ENCODE results near the gene KANK3.
"Not testable (repeated sequence)": the region's sequence is repeated elsewhere in the genome, so short reads cannot be mapped to it uniquely, and the experiment has no call there.

Gene KANK3

DNA sequence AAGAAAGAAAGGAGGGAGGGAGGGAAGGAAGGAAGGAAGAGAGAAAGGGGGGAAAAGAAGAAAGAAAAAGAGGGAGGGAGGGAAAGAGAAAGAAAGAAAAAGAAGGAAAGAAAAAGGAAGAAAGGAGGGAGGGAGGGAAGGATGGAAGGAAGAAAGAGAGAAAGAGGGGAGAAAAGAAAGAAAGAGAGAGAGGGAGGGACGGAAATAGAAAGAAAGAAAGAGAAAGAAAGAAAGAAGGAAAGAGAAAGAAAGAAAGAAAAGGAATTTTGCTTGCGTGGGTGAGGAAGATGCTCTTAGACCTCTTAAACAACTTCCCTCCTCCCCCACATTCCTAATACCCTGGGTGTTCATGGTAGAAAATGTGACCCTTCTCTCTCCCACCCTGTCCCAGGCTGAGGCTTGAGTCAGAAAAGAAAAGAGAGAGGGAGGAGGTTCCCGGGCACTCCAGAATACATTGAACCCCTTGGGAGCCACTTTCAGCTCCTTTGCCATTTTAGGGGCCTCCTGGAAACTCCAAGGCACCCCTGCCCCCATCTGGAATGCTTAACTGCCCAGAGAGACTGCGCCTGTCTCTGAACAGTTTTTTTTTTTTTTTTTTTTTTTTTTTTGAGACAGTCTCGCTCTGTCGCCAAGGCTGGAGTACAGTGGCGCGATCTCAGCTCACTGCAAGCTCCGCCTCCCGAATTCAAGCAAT lies 9.2 kb upstream of the KANK3 start:
- TF ChIP-seq, protein P1, sequence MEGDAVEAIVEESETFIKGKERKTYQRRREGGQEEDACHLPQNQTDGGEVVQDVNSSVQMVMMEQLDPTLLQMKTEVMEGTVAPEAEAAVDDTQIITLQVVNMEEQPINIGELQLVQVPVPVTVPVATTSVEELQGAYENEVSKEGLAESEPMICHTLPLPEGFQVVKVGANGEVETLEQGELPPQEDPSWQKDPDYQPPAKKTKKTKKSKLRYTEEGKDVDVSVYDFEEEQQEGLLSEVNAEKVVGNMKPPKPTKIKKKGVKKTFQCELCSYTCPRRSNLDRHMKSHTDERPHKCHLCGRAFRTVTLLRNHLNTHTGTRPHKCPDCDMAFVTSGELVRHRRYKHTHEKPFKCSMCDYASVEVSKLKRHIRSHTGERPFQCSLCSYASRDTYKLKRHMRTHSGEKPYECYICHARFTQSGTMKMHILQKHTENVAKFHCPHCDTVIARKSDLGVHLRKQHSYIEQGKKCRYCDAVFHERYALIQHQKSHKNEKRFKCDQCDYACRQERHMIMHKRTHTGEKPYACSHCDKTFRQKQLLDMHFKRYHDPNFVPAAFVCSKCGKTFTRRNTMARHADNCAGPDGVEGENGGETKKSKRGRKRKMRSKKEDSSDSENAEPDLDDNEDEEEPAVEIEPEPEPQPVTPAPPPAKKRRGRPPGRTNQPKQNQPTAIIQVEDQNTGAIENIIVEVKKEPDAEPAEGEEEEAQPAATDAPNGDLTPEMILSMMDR (IDR thresholded peaks at IDR 0.05; ENCODE audit: low read depth, low read length, missing control alignments) = no peak
- no peak for DNase-seq (ENCODE audit: extremely low read depth, low read depth)
- no peak overlapping the region for H3K4me3 ChIP-seq (replicated peaks; ENCODE audit: low read depth, low read length)

DNA sequence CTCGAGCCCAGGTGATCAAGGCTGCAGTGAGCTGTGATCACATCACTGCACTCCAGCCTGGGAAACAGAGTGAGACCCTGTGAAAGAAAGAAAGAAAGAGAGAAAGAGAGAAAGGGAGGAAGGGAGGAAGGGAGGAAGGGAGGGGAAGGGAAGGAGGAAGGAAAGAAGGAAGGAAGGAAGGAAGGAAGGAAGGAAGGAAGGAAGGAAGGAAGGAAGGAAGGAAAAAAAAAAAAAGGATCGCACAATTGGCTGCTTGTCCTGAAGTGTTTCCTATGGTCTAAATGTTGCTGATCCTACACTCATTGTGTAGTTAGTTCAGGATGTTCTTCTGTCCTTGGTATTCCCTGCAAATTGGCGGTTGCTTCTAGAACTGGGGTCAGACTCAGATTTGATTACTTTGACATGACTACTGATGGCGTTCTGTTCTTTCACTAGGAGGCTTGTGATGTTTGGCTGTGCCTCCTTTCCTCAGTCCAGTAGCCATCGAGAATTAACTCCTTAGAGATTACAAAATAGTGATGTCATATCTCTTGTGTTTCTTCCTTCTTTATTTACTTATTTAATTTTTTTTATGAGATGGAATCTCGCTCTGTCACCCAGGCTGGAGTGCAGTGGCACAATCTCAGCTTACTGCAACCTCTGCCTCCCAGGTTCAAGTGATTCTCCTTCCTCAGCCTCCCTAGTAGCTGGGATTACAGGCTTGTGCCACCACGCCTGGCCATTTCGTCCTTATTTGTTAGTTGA lies 6.7 kb upstream of the KANK3 start:
- DNase-seq (ENCODE audit: extremely low read depth, low read depth); H3K4me3 ChIP-seq (replicated peaks; ENCODE audit: low read depth, low read length): not testable (repeated sequence)

DNA sequence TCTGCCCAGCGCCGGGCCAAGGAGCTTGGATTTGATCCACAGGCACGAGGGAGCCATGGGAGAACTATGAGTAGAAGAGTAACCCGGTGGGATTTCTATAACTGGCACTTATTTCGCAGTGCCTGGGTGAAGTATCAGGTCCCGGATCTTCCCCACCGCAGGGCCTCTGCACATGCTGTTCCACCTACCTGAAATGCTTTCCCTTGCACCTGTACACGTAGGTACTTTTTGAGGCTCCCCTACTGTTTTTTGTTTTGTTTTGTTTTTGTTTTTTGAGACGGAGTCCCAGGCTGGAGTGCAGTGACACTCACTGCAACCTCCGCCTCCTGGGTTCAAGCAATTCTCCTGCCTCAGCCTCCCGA lies 402 bp upstream of the KANK3 start:
- TF ChIP-seq, protein P1 (IDR thresholded peaks at IDR 0.05; ENCODE audit: low read depth, low read length, missing control alignments) = no peak
- DNase-seq (ENCODE audit: extremely low read depth, low read depth) = no peak
- H3K4me3 ChIP-seq (replicated peaks; ENCODE audit: low read depth, low read length) = no peak overlapping the region

DNA sequence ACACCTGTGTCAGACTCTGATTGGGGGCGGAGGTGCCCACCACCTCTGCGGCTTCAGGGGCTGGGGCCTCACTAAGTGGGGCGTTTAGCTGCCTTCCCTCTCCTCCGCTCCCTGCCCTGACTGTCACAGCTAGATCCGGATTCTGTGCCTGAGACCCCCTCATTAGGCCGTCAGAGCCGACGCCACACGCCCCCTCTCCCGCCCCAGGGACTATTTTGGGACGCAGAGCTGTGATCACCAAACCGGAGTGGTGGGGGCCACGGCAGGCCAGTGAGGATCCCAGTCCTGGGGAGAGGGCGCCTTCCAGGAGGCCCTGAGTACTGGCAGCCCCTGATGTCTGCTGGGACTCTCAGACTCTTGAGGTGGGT lies 762 bp downstream of the KANK3 start:
- TF ChIP-seq, protein P1 (IDR thresholded peaks at IDR 0.05; ENCODE audit: low read depth, low read length, missing control alignments) = no peak
- no peak for DNase-seq (ENCODE audit: extremely low read depth, low read depth)
- H3K4me3 ChIP-seq (replicated peaks; ENCODE audit: low read depth, low read length) = no peak overlapping the region

DNA sequence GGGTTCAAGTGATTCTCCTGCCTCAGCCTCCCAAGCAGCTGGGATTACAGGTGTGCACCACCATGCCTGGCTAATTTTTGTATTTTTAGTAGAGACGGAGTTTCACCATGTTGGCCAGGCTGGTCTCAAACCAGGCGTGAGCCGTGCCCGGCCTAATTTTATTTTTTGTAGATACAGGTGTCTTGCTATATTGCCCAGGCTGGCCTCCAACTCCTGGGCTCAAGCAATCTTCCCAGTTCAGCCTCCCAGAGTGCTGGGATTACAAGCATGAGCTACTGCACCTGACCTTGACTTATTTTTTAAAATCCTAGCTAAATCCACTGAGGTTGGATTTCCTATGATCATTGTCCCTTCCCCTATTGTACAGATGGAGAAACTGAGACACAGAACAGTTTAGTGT lies 1.6 kb downstream of the KANK3 start:
- H3K4me3 ChIP-seq (replicated peaks; ENCODE audit: low read depth, low read length); DNase-seq (ENCODE audit: extremely low read depth, low read depth): not testable (repeated sequence)

DNA sequence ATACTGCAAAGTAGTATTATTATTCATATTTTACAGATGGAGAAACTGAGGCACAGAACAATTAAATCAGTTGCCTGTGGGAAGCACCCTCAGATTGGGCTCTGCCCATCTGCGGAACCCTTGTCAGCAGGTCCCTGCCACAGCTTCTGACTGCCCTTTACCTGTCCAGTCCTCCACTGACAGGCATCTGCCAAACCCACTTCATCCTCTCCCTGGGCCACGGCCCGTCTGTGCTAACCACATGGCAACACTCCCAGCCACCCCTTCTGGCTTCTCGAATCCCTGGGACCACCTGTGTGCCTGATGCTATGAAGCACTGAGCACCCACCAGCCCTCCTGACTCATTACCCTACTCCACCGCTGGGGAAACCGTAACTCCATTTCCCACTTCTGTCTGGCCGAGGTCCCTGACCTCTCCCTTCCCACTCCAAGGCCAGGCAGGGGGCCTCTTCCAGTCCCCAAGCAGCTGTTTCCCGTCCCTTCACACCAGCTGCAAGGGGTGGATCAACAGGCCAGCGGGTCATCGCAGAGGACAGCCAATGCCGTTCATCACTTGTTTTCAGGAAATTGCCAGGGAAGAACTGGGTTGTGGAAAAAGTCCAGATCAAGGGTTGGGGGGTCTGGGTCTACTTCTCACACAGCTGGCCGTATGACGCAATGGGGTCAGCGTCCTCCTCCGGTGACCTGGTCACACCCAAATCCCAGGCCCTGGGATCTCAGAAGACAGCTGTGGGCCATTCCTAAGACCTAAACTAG lies 2.5 kb downstream of the KANK3 start:
- TF ChIP-seq, protein P1 (IDR thresholded peaks at IDR 0.05; ENCODE audit: low read depth, low read length, missing control alignments) = no peak
- H3K4me3 ChIP-seq (replicated peaks; ENCODE audit: low read depth, low read length) = no peak overlapping the region
- DNase-seq (ENCODE audit: extremely low read depth, low read depth) = no peak

DNA sequence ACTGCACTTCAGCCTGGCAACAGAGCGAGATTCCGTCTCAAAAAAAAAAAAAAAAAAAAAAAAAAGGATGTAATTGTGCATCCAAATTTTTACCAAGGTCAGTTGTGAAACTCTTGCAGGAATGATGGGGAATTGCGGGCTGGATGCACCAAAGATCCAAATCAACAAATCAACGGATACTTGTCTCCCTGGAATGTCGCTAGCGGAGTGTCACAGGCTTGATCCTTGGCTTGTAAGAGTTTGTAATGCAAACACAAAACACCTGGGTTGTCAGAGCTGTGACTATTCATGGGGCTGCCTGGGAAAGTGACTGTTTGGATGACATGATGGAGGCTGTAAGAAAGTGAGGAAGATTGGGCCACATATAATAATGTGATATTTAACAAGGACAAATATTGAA lies 4.2 kb downstream of the KANK3 start:
- no peak overlapping the region for H3K4me3 ChIP-seq (replicated peaks; ENCODE audit: low read depth, low read length)
- no peak for DNase-seq (ENCODE audit: extremely low read depth, low read depth)
- TF ChIP-seq, protein P1 (IDR thresholded peaks at IDR 0.05; ENCODE audit: low read depth, low read length, missing control alignments) = no peak

All from HFF-Myc (cell line).